ENCODE data around the gene FOCAD. TPM values are rescaled to one million over a fixed set of nuclear protein-coding genes. Genes with fewer than 3 reads are reported as not detected.

The FOCAD gene
- total RNA-seq, 4 donors from 2014 or later = 13.9 to 31.2 (median 22.0) TPM

DNA sequence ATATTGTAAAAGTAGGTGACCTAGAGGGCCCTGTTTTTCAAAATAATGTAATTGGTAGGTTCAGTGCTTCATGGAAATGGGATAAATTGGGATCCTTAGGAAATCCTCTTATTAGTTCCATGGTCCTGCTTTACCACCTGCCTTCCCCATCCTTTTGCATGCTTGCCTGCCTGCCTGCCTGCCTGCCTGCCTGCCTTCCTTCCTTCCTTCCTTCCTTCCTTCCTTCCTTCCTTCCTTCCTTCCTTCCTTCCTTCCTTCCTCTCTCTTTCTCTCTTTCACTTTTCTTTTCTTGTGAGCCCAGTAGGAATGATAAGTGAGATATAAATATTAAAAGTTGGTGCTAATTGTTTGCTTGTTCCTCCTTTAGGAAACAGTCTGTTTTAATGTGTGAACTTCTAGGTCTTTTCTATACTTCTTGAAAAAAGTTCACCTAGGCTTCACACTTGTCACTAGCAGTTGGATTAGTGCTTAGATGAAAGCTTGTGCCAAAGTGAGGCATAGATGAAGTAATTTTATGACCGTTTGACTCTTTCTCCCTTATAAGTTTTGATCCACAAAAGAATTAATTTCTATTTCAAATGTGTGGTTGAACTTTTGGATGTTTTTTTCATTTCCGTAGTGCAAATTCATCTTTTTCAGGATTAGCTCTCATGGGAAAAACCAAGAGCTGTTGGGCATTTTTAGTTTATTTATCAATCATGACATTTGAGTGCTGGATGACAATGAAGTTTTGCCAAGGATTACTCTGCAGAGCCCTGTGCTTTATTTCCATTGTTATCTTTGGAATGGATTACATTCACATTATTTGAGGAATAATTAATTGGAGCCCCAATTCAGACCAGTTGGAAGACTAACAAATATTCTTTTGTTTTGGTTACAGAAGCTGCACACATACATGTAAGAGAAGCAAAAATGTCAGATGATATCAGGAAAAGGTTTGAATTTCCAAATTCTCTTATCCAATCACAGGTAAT is 30.7 kb downstream of the FOCAD start:
- H3K4me3 ChIP-seq (ENCODE audit: low read depth, poor library complexity, severe bottlenecking) = no peak overlapping the region
- DNase-seq (ENCODE audit: low spot score in 2 of 2) = no peak
- intact Hi-C loops (cut with DNase I; ENCODE audit: low total_unique reads) = no loop called here
- WGBS, 2 donors = 50 to 57% methylated on average over 2 of the region's 2 CpGs
- TF ChIP-seq, protein P1, sequence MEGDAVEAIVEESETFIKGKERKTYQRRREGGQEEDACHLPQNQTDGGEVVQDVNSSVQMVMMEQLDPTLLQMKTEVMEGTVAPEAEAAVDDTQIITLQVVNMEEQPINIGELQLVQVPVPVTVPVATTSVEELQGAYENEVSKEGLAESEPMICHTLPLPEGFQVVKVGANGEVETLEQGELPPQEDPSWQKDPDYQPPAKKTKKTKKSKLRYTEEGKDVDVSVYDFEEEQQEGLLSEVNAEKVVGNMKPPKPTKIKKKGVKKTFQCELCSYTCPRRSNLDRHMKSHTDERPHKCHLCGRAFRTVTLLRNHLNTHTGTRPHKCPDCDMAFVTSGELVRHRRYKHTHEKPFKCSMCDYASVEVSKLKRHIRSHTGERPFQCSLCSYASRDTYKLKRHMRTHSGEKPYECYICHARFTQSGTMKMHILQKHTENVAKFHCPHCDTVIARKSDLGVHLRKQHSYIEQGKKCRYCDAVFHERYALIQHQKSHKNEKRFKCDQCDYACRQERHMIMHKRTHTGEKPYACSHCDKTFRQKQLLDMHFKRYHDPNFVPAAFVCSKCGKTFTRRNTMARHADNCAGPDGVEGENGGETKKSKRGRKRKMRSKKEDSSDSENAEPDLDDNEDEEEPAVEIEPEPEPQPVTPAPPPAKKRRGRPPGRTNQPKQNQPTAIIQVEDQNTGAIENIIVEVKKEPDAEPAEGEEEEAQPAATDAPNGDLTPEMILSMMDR (IDR thresholded peaks at IDR 0.05) = no peak
- no peak for TF ChIP-seq POLR2A (IDR thresholded peaks at IDR 0.05)

DNA sequence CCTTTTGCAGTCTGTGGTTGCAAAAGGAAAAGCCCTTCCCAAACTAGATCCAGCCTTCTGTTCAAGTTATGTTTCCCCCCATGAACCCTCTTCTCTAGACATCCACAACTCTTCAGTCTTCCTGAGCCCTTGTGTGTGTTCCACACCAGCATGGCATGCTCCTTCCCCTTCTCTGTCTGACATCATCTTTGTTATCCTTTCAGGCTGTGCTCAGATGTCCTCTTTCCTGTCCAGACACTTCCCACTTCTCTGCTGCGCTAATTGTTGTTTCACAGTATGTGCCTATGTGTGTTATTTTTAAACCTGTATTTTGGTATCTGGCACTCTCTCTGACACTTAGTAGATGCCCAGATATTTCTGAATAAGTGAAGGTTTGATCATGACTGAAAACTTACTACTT is 38.2 kb downstream of the FOCAD start:
- no peak for DNase-seq (ENCODE audit: low spot score in 2 of 2)
- intact Hi-C loops (cut with DNase I; ENCODE audit: low total_unique reads) = no loop called here
- 50 to 52% methylated on average over 1 of the region's 1 CpG for WGBS, 2 donors
- TF ChIP-seq POLR2A (IDR thresholded peaks at IDR 0.05) = no peak
- TF ChIP-seq, protein P1 (IDR thresholded peaks at IDR 0.05) = no peak
- H3K4me3 ChIP-seq (ENCODE audit: low read depth, poor library complexity, severe bottlenecking) = no peak overlapping the region

DNA sequence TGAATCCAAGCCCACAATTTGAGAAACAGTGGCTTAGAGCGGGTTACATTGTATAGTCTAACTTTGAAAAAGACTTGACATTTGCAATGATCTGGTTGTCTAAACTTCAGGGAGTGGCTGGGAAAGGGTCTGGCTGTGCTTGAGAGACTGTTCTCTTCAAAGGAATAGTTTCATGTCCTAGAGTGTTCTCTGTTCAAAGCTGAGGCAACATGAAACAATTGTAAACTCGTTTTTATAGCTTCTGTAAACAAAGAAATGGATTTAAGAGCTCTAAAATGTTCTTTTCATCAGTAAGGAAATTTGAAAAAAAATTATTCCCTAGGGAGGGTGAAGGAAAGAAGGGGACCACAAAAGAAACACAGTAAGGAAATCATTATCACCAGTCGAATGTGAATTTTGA is 41.6 kb downstream of the FOCAD start:
- intact Hi-C loops (cut with DNase I; ENCODE audit: low total_unique reads) = no loop called here
- WGBS, 2 donors = 49 to 56% methylated on average over 3 of the region's 3 CpGs
- no peak for TF ChIP-seq POLR2A (IDR thresholded peaks at IDR 0.05)
- TF ChIP-seq, protein P1 (IDR thresholded peaks at IDR 0.05) = no peak
- H3K4me3 ChIP-seq (ENCODE audit: low read depth, poor library complexity, severe bottlenecking) = no peak overlapping the region
- DNase-seq (ENCODE audit: low spot score in 2 of 2) = no peak

DNA sequence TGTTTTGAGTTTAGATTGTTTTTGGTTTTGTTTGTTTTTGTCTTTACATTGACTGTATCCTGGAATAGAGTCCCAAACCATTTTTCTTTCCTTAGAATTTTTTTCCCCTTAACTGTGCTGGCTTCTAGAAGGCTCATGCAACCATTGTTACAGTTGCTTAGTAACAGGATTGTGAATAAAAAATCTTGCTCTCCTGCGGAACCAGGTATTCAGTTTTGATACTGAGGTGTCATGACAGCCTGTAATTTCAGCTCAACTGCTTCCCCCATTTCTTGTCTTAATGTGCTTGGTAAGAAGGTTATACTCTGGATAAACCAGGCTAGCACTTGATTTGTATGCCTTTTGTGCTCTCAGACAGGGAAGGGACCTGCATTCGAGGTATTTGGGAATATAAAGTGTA is 42.1 kb downstream of the FOCAD start:
- no peak for DNase-seq (ENCODE audit: low spot score in 2 of 2)
- 83 to 87% methylated on average over 2 of the region's 2 CpGs for WGBS, 2 donors

DNA sequence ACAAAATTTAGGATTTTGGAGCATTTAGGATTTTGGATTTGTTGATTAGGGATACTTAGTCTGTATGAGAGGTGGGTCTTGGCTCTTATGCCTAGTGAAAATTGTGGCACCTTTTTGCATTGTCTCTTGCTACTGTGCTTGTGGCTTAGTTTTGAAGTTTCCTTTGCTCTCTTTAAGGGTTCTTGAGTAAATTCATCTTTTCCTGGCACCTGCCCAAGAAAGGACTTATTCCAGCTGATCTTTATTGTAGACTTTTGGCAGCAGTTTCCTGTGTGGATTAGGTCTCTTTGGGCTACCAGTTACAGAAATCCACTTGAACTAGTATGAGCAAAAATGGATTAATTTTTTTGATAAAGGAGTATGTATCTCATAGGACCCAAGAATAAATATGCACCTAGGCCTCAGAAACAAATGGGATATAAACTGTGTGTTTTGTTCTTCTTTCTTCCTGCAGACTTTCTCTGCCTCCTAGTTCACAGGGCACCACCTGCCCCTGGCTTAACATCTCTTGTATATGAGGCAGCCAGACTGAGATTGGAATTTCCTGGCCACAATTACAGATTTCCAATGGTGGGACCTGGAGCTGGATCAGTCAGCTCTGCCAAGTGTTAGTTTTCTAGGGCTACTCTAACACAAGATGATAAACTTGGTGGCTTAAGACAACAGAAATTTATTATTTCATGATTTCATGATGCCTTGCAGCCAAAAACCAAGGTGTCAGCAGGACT is 44.6 kb downstream of the FOCAD start:
- DNase-seq (ENCODE audit: low spot score in 2 of 2) = no peak
- no peak for TF ChIP-seq POLR2A (IDR thresholded peaks at IDR 0.05)
- TF ChIP-seq, protein P1 (IDR thresholded peaks at IDR 0.05) = no peak
- intact Hi-C loops (cut with DNase I; ENCODE audit: low total_unique reads) = no loop called here
- no peak overlapping the region for H3K4me3 ChIP-seq (ENCODE audit: low read depth, poor library complexity, severe bottlenecking)

More for the DNA sequence above, 42.1 kb downstream of the FOCAD start:
- intact Hi-C loops (cut with DNase I; ENCODE audit: low total_unique reads) = no loop called here
- no peak overlapping the region for H3K4me3 ChIP-seq (ENCODE audit: low read depth, poor library complexity, severe bottlenecking)
- TF ChIP-seq POLR2A (IDR thresholded peaks at IDR 0.05) = no peak
- TF ChIP-seq, protein P1 (IDR thresholded peaks at IDR 0.05) = no peak
